HEK293 (cell line): Measurements from ENCODE around the gene COA8.

Source experiments
- CTCF ChIA-PET: fragments of 350-600 bp; formaldehyde crosslinking; extraction: SDS; loops from one replicate; lab custom pipeline; 2021; ENCODE audit warnings: antibody characterized with exemption; lab: Yijun Ruan, JAX
- POLR2A ChIA-PET: fragments of 300-600 bp; formaldehyde crosslinking; extraction: SDS; loops from one replicate; lab custom pipeline; 2020; ENCODE audit warnings: antibody characterized with exemption, inconsistent platforms; lab: Yijun Ruan, JAX
- H3K27ac ChIP-seq: fragments of 200-500 bp; sonication (Bioruptor generic); 2 replicates; pipeline ENCODE4 v1.5.1; 2014; ENCODE audit warnings: low read depth, low read length, control low read depth, inconsistent platforms; ENCODE audit errors: extremely low read depth
- H3K36me3 ChIP-seq, 2 experiments: fragments of 200-500 bp in 1 of 2; sonication (Bioruptor generic) in 1 of 2; 1 replicate in 1 of 2; 2 replicates in 1 of 2; pipeline ENCODE4 v1.5.1; 2014 to 2017; ENCODE audit warnings: inconsistent platforms in 2 of 2, low read length in 2 of 2; ENCODE audit not compliant: control insufficient read depth in 2 of 2, insufficient read depth in 1 of 2
- H3K4me1 ChIP-seq: fragments of 200-500 bp; sonication (Bioruptor generic); 2 replicates; pipeline ENCODE4 v1.5.1; 2014; ENCODE audit warnings: mild to moderate bottlenecking, low read length, inconsistent platforms; ENCODE audit not compliant: control insufficient read depth, insufficient read depth
- H3K4me3 ChIP-seq: 2 replicates; pipeline ENCODE4 v1.5.1; 2011; ENCODE audit warnings: low read depth, mild to moderate bottlenecking, control low read depth, low read length, moderate library complexity
- H3K9me3 ChIP-seq: fragments of 200-500 bp; sonication (Bioruptor generic); 2 replicates; pipeline ENCODE4 v1.5.1; 2014; ENCODE audit warnings: low read depth, low read length, inconsistent platforms; ENCODE audit not compliant: control insufficient read depth, insufficient read depth
- CTCF ChIP-seq: fragments of 450-650 bp; formaldehyde crosslinking; IDR thresholded peaks from 2 replicates; pipeline ENCODE4 v1.5.1; 2016; ENCODE audit warnings: missing biosample characterization, missing genetic modification characterization
- ELK4 ChIP-seq: IDR thresholded peaks from 2 replicates; pipeline ENCODE4 v1.6.1; 2011; ENCODE audit warnings: mild to moderate bottlenecking, low read depth, low read length, borderline replicate concordance
- GLI4 ChIP-seq: fragments of 450-650 bp; formaldehyde crosslinking; IDR thresholded peaks from 2 replicates; pipeline ENCODE4 v1.5.1; 2016; ENCODE audit warnings: missing biosample characterization, missing genetic modification characterization
- KLF17 ChIP-seq: fragments of 450-650 bp; formaldehyde crosslinking; IDR thresholded peaks from 2 replicates; pipeline ENCODE4 v1.5.1; 2016; ENCODE audit warnings: missing biosample characterization, missing genetic modification characterization
- MYNN ChIP-seq: fragments of 450-650 bp; formaldehyde crosslinking; IDR thresholded peaks from 2 replicates; pipeline ENCODE4 v1.5.1; 2016; ENCODE audit warnings: missing biosample characterization, missing genetic modification characterization, borderline replicate concordance
- PATZ1 ChIP-seq: fragments of 450-650 bp; formaldehyde crosslinking; IDR thresholded peaks from 2 replicates; pipeline ENCODE4 v1.5.1; 2016; ENCODE audit warnings: missing biosample characterization, missing genetic modification characterization
- SP2 ChIP-seq: fragments of 450-650 bp; formaldehyde crosslinking; IDR thresholded peaks from 2 replicates; pipeline ENCODE4 v1.5.1; 2016; ENCODE audit warnings: missing biosample characterization, missing genetic modification characterization
- SP3 ChIP-seq: fragments of 450-650 bp; formaldehyde crosslinking; IDR thresholded peaks from 2 replicates; pipeline ENCODE4 v1.5.1; 2016; ENCODE audit warnings: missing biosample characterization, missing genetic modification characterization
- SP7 ChIP-seq: fragments of 450-650 bp; formaldehyde crosslinking; IDR thresholded peaks from 2 replicates; pipeline ENCODE4 v1.5.1; 2016; ENCODE audit warnings: missing biosample characterization, missing genetic modification characterization
- ZIC2 ChIP-seq: fragments of 450-650 bp; formaldehyde crosslinking; IDR thresholded peaks from 2 replicates; pipeline ENCODE4 v1.5.1; 2016; ENCODE audit warnings: missing biosample characterization, missing genetic modification characterization
- ZNF133 ChIP-seq: fragments of 450-650 bp; formaldehyde crosslinking; IDR thresholded peaks from 2 replicates; pipeline ENCODE4 v1.5.1; 2016; ENCODE audit warnings: missing biosample characterization, missing genetic modification characterization
- ZNF394 ChIP-seq: fragments of 450-650 bp; formaldehyde crosslinking; IDR thresholded peaks from 2 replicates; pipeline ENCODE4 v1.5.1; 2016; ENCODE audit warnings: missing biosample characterization, missing genetic modification characterization, mild to moderate bottlenecking, moderate library complexity, borderline replicate concordance
- ZNF398 ChIP-seq: fragments of 450-650 bp; formaldehyde crosslinking; IDR thresholded peaks from 2 replicates; pipeline ENCODE4 v1.5.1; 2017; ENCODE audit warnings: missing biosample characterization, missing genetic modification characterization
- ZNF513 ChIP-seq: fragments of 450-650 bp; IDR thresholded peaks from 2 replicates; pipeline ENCODE4 v1.5.1; 2018; ENCODE audit warnings: missing biosample characterization, missing genetic modification characterization
- ZNF548 ChIP-seq: fragments of 450-650 bp; formaldehyde crosslinking; IDR thresholded peaks from 2 replicates; pipeline ENCODE4 v1.5.1; 2016; ENCODE audit warnings: missing biosample characterization, missing genetic modification characterization
- ZNF629 ChIP-seq: fragments of 450-650 bp; formaldehyde crosslinking; IDR thresholded peaks from 2 replicates; pipeline ENCODE4 v1.5.1; 2017; ENCODE audit warnings: missing biosample characterization, missing genetic modification characterization
- ZNF692 ChIP-seq: fragments of 450-650 bp; formaldehyde crosslinking; IDR thresholded peaks from 2 replicates; pipeline ENCODE4 v1.5.1; 2016; ENCODE audit warnings: missing biosample characterization, missing genetic modification characterization

COA8 gene

GRCh38 chr14:103628221-103628683, 65.5 kb downstream of the COA8 start:
- POLR2A ChIA-PET, result interaction anchor here (1.4 to 1.6 kb wide), 2 partner anchors 21 to 70 kb away, joined by 3 to 10 read pairs; no protein-coding TSS in a partner anchor

GRCh38 chr14:103628684-103629502, 66.1 kb downstream of the COA8 start, which contains the start of gene KLC1:
Gene KLC1, plus strand, starts transcription at chr14:103629211. Its CDS starts 25,354 bp downstream, at chr14:103654565.
- CTCF ChIA-PET, result interaction anchor here (0.5 to 0.6 kb wide), 2 partner anchors 56 to 659 kb away, joined by 3 read pairs; no protein-coding TSS in a partner anchor
- peak within 1 kb of the TSS; percentile 94 for H3K4me3 ChIP-seq
- no peaks in the 10 kb centered on the region; a peak in 1 of 3 replicates for H3K36me3 ChIP-seq
- H3K27ac ChIP-seq, result peak within 1 kb of the TSS; percentile 90
- H3K9me3 ChIP-seq, result no peaks in the 10 kb centered on the region
- POLR2A ChIA-PET, result interaction anchor here (0.6 to 1.6 kb wide), 3 partner anchors 22 to 853 kb away, joined by 3 to 10 read pairs (median 4); no protein-coding TSS in a partner anchor
- H3K4me1 ChIP-seq, result peaks cover 3% of the 10 kb centered on the region
- no peak for TF ChIP-seq ZNF133 (tag by site-specific recombination)
- no peak for TF ChIP-seq ZNF548 (tag by site-specific recombination)
- peak; percentile 99 for TF ChIP-seq ZNF629
- TF ChIP-seq SP2 (tag by site-specific recombination), result peak; percentile 65
- peak; percentile 25; the same call in 1 of the 2 replicates for TF ChIP-seq MYNN (tag by site-specific recombination)
- TF ChIP-seq GLI4 (tag by site-specific recombination), result 0 out of 2 replicates have a peak, but pooled peaks have one; percentile 42
- TF ChIP-seq ELK4, result no peak
- 0 out of 2 replicates have a peak, but pooled peaks have one; percentile 8 for TF ChIP-seq ZNF398 (tag by site-specific recombination)
- 0 out of 2 replicates have a peak, but pooled peaks have one; percentile 5 for TF ChIP-seq CTCF (tag by site-specific recombination)
- TF ChIP-seq ZNF692, result peak; percentile 89
- TF ChIP-seq ZNF394 (tag by site-specific recombination), result peak; percentile 22; the same call in 1 of the 2 replicates
- peak; percentile 98 for TF ChIP-seq PATZ1 (tag by site-specific recombination)
- TF ChIP-seq SP7 (tag by site-specific recombination), result peak; percentile 89
- peak; percentile 92 for TF ChIP-seq SP3

More at GRCh38 chr14:103628221-103628683, 65.5 kb downstream of the COA8 start:
- Histone ChIP-seq H3K4me1 (peaks cover 3% of the 10 kb centered on the region), H3K9me3 (no peaks in the 10 kb centered on the region), H3K36me3 (no peaks in the 10 kb centered on the region; a peak in 1 of 3 replicates), H3K4me3 (peak overlapping the region; percentile 94), H3K27ac (peak overlapping the region; percentile 90)
- CTCF ChIA-PET, result interaction anchor here (0.5 kb wide), 1 partner anchor 658 kb away, joined by 3 read pairs; no protein-coding TSS in a partner anchor
- peak; percentile 41; the same call in 1 of the 2 replicates for TF ChIP-seq ZIC2
- peak; percentile 68; the same call in 1 of the 2 replicates for TF ChIP-seq KLF17 (tag by site-specific recombination)
- TF ChIP-seq ZNF513 (tag by site-specific recombination), result no peak
